Epithelial cell of proximal tubule (primary cell): ENCODE results near the gene XPC. TPM values are rescaled to one million over a fixed set of nuclear protein-coding genes. Genes with fewer than 3 reads are reported as not detected.

ENCODE experiments used
- DNase-seq: peaks from one replicate; pipeline ENCODE4 v3.0.0-alpha.2; 2011; ENCODE audit warnings: low read depth
- H3K4me3 ChIP-seq: 2 replicates; pipeline ENCODE4 v1.5.1; 2011; ENCODE audit warnings: low read depth, mild to moderate bottlenecking, low read length
- total RNA-seq: library from RNA; depleted of rRNA; stranded (reverse); fragments of >200 nt; gene quantifications from 2 replicates; pipeline ENCODE4 v1.2.3, GENCODE V29; 2015
- TF ChIP-seq, protein P1 (sequence below): conservative IDR thresholded peaks from 2 replicates; pipeline ENCODE4 v1.5.1; 2012; ENCODE audit warnings: low read depth, mild to moderate bottlenecking, low read length

Gene XPC
- total RNA-seq, 1 donor from 2014 or later = 27.8 TPM

GRCh38 chr3:14129296-14129695 is 49.1 kb downstream of the XPC start:
- DNase-seq = no peak
- H3K4me3 ChIP-seq = no peak overlapping the region
- TF ChIP-seq, protein P1, sequence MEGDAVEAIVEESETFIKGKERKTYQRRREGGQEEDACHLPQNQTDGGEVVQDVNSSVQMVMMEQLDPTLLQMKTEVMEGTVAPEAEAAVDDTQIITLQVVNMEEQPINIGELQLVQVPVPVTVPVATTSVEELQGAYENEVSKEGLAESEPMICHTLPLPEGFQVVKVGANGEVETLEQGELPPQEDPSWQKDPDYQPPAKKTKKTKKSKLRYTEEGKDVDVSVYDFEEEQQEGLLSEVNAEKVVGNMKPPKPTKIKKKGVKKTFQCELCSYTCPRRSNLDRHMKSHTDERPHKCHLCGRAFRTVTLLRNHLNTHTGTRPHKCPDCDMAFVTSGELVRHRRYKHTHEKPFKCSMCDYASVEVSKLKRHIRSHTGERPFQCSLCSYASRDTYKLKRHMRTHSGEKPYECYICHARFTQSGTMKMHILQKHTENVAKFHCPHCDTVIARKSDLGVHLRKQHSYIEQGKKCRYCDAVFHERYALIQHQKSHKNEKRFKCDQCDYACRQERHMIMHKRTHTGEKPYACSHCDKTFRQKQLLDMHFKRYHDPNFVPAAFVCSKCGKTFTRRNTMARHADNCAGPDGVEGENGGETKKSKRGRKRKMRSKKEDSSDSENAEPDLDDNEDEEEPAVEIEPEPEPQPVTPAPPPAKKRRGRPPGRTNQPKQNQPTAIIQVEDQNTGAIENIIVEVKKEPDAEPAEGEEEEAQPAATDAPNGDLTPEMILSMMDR = no peak

GRCh38 chr3:14128724-14129123 is 49.7 kb downstream of the XPC start:
- TF ChIP-seq, protein P1 = no peak
- no peak overlapping the region for H3K4me3 ChIP-seq

DNA sequence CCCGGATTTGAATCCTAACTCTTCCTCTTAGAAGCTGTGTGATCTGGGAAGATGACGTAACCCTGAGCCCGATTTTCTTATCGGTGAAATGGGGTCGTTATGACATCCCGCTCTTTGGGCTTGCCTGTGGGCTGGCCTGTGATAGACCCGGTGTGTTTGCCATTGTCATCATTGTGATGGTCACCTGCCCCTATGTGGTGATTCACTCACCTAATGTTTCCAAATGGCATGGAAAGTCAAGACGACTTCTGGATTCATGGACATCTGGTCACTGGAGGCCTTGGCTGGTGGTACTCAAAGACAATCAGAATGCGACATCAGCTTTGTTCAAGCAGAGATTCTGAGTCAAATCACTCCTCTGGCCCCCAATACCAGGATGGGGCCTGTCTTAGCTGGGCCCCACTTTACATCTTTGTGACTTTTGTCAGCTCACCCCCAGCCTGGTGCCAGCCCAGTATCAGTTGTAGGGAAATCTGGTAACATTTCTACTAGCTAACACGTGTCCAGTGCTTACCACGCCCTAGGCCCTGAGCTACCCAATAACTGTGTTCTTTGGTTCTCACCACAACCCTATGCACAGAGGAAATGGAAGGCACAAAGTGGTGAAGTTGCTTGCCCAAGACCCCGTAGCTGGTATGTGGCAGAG is 50.8 kb downstream of the XPC start:
- H3K4me3 ChIP-seq = no peak overlapping the region
- no peak for DNase-seq

More at GRCh38 chr3:14128724-14129123, 49.7 kb downstream of the XPC start:
- DNase-seq = no peak

GRCh38 chr3:14126887-14127505 is 51.4 kb downstream of the XPC start:
- no peak overlapping the region for H3K4me3 ChIP-seq
- TF ChIP-seq, protein P1 = no peak
- no peak for DNase-seq

More for the DNA sequence above, 50.8 kb downstream of the XPC start:
- TF ChIP-seq, protein P1 = no peak

GRCh38 chr3:14126017-14126886 is 52.1 kb downstream of the XPC start:
- H3K4me3 ChIP-seq = peak overlapping the region; percentile 99
- TF ChIP-seq, protein P1 = no peak
- DNase-seq = no peak

DNA sequence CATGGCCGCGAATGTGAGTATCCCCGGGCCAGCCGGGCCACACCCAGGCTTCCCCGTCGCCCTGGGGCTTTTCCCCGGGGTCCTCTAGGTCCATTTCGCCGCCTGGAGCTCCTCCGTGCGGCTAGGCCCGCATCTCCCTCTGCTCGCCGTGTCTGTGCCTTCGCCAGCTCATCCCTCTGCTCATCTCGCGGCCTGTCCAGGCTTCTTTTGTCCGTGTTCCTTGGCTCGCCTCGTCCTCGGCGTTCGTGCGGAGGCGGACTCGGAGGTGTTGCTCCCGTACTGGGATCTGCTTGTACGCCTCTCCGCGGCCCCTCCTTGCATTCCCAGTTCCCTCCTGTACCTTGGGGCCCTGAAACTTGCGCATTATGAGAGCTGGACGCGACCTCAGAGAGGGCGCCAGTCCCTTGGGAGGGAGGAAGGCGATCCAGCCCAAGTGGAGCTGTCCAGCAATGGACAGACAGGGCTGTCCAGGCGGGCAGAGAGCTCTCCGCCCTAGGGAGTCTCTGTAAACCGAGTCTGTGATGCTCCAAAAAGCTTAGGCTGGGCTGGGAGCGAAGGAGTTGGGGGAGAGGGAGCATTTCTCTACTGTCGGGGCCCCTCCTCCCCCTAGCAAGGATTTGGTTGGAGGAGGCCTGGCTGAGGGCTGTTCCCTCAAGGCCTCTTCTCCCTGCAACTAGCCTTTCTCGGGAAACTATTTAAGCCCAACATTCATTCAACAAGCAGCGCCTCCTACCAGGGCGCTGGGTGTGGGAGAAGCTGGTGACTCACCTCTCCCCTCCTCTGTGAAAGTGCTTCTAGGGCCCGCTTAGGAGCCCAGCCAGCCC is 53.0 kb downstream of the XPC start:
- H3K4me3 ChIP-seq = peak overlapping the region; percentile 99
- DNase-seq = peak; percentile 63
- TF ChIP-seq, protein P1 = peak; percentile 30
